ENCODE measurements around the gene DGLUCY.
"Not testable (repeated sequence)": the region's sequence is repeated elsewhere in the genome, so short reads cannot be mapped to it uniquely, and the experiment has no call there.

DGLUCY gene

GRCh38 chr14:91215381-91215780 lies 101.5 kb downstream of the DGLUCY start:
- no peak for DNase-seq (ENCODE audit: low read depth)

- no peak for DNase-seq (ENCODE audit: low read depth)
Measured at GRCh38 chr14:91216731-91217226, 102.9 kb downstream of the DGLUCY start.

GRCh38 chr14:91218014-91218413 lies 104.1 kb downstream of the DGLUCY start:
- no peak for DNase-seq (ENCODE audit: low read depth)

GRCh38 chr14:91219517-91220389 lies 105.9 kb downstream of the DGLUCY start:
- DNase-seq (ENCODE audit: low read depth): no peak

- DNase-seq (ENCODE audit: low read depth): no peak
Measured at GRCh38 chr14:91220581-91221000, 106.7 kb downstream of the DGLUCY start.

GRCh38 chr14:91221270-91221669 lies 107.4 kb downstream of the DGLUCY start:
- no peak for DNase-seq (ENCODE audit: low read depth)

GRCh38 chr14:91223028-91223783 lies 109.3 kb downstream of the DGLUCY start:
- DNase-seq (ENCODE audit: low read depth): no peak

- no peak for DNase-seq (ENCODE audit: low read depth)
Measured at GRCh38 chr14:91225025-91225424, 111.2 kb downstream of the DGLUCY start.

- not testable (repeated sequence) for DNase-seq (ENCODE audit: low read depth)
Measured at GRCh38 chr14:91226360-91226759, 112.5 kb downstream of the DGLUCY start.

GRCh38 chr14:91227183-91227628 lies 113.3 kb downstream of the DGLUCY start:
- DNase-seq (ENCODE audit: low read depth): no peak

- DNase-seq (ENCODE audit: low read depth): peak; percentile 52
Measured at GRCh38 chr14:91228112-91229004, 114.5 kb downstream of the DGLUCY start.

- no peak for DNase-seq (ENCODE audit: low read depth)
Measured at GRCh38 chr14:91229005-91229382, 115.1 kb downstream of the DGLUCY start.

- no peak for DNase-seq (ENCODE audit: low read depth)
Measured at GRCh38 chr14:91229743-91230200, 115.9 kb downstream of the DGLUCY start.

GRCh38 chr14:91230397-91231035 lies 116.6 kb downstream of the DGLUCY start:
- DNase-seq (ENCODE audit: low read depth): no peak

- no peak for DNase-seq (ENCODE audit: low read depth)
Measured at GRCh38 chr14:91231446-91231845, 117.6 kb downstream of the DGLUCY start.

GRCh38 chr14:91232052-91232451 lies 118.2 kb downstream of the DGLUCY start:
- no peak for DNase-seq (ENCODE audit: low read depth)

- no peak for DNase-seq (ENCODE audit: low read depth)
Measured at GRCh38 chr14:91232603-91233002, 118.7 kb downstream of the DGLUCY start.

GRCh38 chr14:91233936-91234790 lies 120.3 kb downstream of the DGLUCY start:
- DNase-seq (ENCODE audit: low read depth): no peak

- no peak for DNase-seq (ENCODE audit: low read depth)
Measured at GRCh38 chr14:91234791-91235114, 120.9 kb downstream of the DGLUCY start.

- DNase-seq (ENCODE audit: low read depth): no peak
Measured at GRCh38 chr14:91235841-91236240, 122.0 kb downstream of the DGLUCY start.

All from stimulated activated CD8-positive, alpha-beta memory T cell treated with anti-CD3 and anti-CD28 coated beads, Interleukin-15, amount 100 ng/mL, for 24 hours (primary cell).